WTC11 (cell line): ENCODE results near the gene CIAO2A. TPM values are rescaled to one million over a fixed set of nuclear protein-coding genes. Genes with fewer than 3 reads are reported as not detected.

ENCODE experiments used
- ATAC-seq: fragments of 200-7000 bp; cut with Tn5 transposase; 2 replicates; pipeline ENCODE4 v1.10.0; 2021; ENCODE audit warnings: mild to moderate bottlenecking, moderate library complexity
- CTCF ChIA-PET: fragments of 300-600 bp; sonication (Branson Sonifier 250); formaldehyde crosslinking; loops from one replicate; lab custom pipeline; 2021; ENCODE audit warnings: antibody characterized with exemption; lab: Charles Lee
- POLR2A ChIA-PET: fragments of 350-600 bp; sonication (Branson Sonifier 250); formaldehyde crosslinking; loops from one replicate; lab custom pipeline; 2021; ENCODE audit warnings: antibody characterized with exemption; lab: Charles Lee
- DNase-seq: peaks from one replicate; pipeline ENCODE4 v3.0.0; 2021; ENCODE audit warnings: low spot score
- H3K27ac Mint-ChIP-seq: 2 replicates; pipeline ENCODE4 v1.8.0; 2021; ENCODE audit warnings: mixed read lengths
- H3K27me3 Mint-ChIP-seq: 2 replicates; pipeline ENCODE4 v1.8.0; 2021; ENCODE audit warnings: low read depth, mild to moderate bottlenecking, moderate library complexity, mixed read lengths
- H3K36me3 Mint-ChIP-seq: 2 replicates; pipeline ENCODE4 v1.8.0; 2021; ENCODE audit warnings: mixed read lengths
- H3K4me1 Mint-ChIP-seq: 2 replicates; pipeline ENCODE4 v1.8.0; 2022; ENCODE audit warnings: mixed read lengths
- H3K4me3 Mint-ChIP-seq: 2 replicates; pipeline ENCODE4 v1.8.0; 2021; ENCODE audit warnings: mild to moderate bottlenecking, moderate library complexity, mixed read lengths
- H3K9me3 Mint-ChIP-seq: 2 replicates; pipeline ENCODE4 v1.8.0; 2021; ENCODE audit warnings: mixed read lengths
- ARID4B ChIP-seq: sonication (generic); formaldehyde crosslinking; IDR thresholded peaks from 2 replicates; pipeline ENCODE4 v1.8.0; 2023; ENCODE audit warnings: missing genetic modification reagents, mild to moderate bottlenecking, borderline replicate concordance
- CDX4 ChIP-seq: fragments of 250-450 bp; sonication (Bioruptor Pico); IDR thresholded peaks from 2 replicates; pipeline ENCODE4 v1.9.0; 2021; ENCODE audit warnings: moderate library complexity, mild to moderate bottlenecking, inconsistent platforms, borderline replicate concordance
- E2F1 ChIP-seq: sonication (generic); formaldehyde crosslinking; IDR thresholded peaks from 2 replicates; pipeline ENCODE4 v1.8.0; 2022; ENCODE audit warnings: mild to moderate bottlenecking, missing genetic modification reagents
- ESRRA ChIP-seq: sonication (generic); formaldehyde crosslinking; IDR thresholded peaks from 2 replicates; pipeline ENCODE4 v1.8.1; 2022; ENCODE audit warnings: mild to moderate bottlenecking, missing genetic modification reagents, borderline replicate concordance
- FOXP4 ChIP-seq: sonication (generic); formaldehyde crosslinking; IDR thresholded peaks from 2 replicates; pipeline ENCODE4 v1.8.0; 2022; ENCODE audit warnings: mild to moderate bottlenecking, missing genetic modification reagents
- GRHL2 ChIP-seq: fragments of 250-450 bp; sonication (Bioruptor Pico); IDR thresholded peaks from 2 replicates; pipeline ENCODE4 v1.8.0; 2022; ENCODE audit warnings: mild to moderate bottlenecking, moderate library complexity; ENCODE audit not compliant: insufficient replicate concordance, severe bottlenecking
- GTF2I ChIP-seq: fragments of 250-450 bp; sonication (Bioruptor Pico); conservative IDR thresholded peaks from 2 replicates; pipeline ENCODE4 v1.4.0; 2021; ENCODE audit warnings: mild to moderate bottlenecking
- HMGXB4 ChIP-seq: sonication (generic); formaldehyde crosslinking; IDR thresholded peaks from 2 replicates; pipeline ENCODE4 v1.8.1; 2023; ENCODE audit warnings: mild to moderate bottlenecking, moderate library complexity, missing genetic modification reagents
- JAZF1 ChIP-seq: fragments of 250-450 bp; sonication (Bioruptor Pico); IDR thresholded peaks from 2 replicates; pipeline ENCODE4 v1.9.0; 2021; ENCODE audit warnings: moderate library complexity, mild to moderate bottlenecking, inconsistent platforms
- JUN ChIP-seq: sonication (generic); formaldehyde crosslinking; IDR thresholded peaks from 2 replicates; pipeline ENCODE4 v1.8.0; 2023; ENCODE audit warnings: mild to moderate bottlenecking, missing genetic modification reagents
- NFE2L1 ChIP-seq: sonication (generic); formaldehyde crosslinking; IDR thresholded peaks from 2 replicates; pipeline ENCODE4 v1.8.1; 2023; ENCODE audit warnings: missing genetic modification reagents
- RELA ChIP-seq: sonication (generic); formaldehyde crosslinking; IDR thresholded peaks from 2 replicates; pipeline ENCODE4 v1.8.1; 2022; ENCODE audit warnings: missing genetic modification reagents, mild to moderate bottlenecking, borderline replicate concordance
- SP1 ChIP-seq: sonication (generic); formaldehyde crosslinking; conservative IDR thresholded peaks from 2 replicates; pipeline ENCODE4 v1.8.1; 2022; ENCODE audit warnings: missing genetic modification reagents
- TCF7 ChIP-seq: sonication (generic); formaldehyde crosslinking; IDR thresholded peaks from 2 replicates; pipeline ENCODE4 v1.8.0; 2022; ENCODE audit warnings: mild to moderate bottlenecking, low read depth, missing genetic modification reagents, moderate library complexity
- TP53 ChIP-seq: sonication (generic); formaldehyde crosslinking; IDR thresholded peaks from 2 replicates; pipeline ENCODE4 v1.8.1; 2023; ENCODE audit warnings: mild to moderate bottlenecking, missing genetic modification reagents
- ZNF138 ChIP-seq: sonication (generic); formaldehyde crosslinking; conservative IDR thresholded peaks from 2 replicates; pipeline ENCODE4 v1.8.1; 2022; ENCODE audit warnings: mild to moderate bottlenecking, moderate library complexity, missing genetic modification reagents
- ZNF232 ChIP-seq: sonication (generic); formaldehyde crosslinking; IDR thresholded peaks from 2 replicates; pipeline ENCODE4 v1.8.0; 2022; ENCODE audit warnings: mild to moderate bottlenecking, missing genetic modification reagents
- ZNF416 ChIP-seq: fragments of 250-450 bp; sonication (Bioruptor Pico); IDR thresholded peaks from 2 replicates; pipeline ENCODE4 v1.9.0; 2021; ENCODE audit warnings: mild to moderate bottlenecking, inconsistent platforms
- ZNF423 ChIP-seq: fragments of 250-450 bp; sonication (Bioruptor Pico); IDR thresholded peaks from 2 replicates; pipeline ENCODE4 v2.1.2; 2022; ENCODE audit warnings: mild to moderate bottlenecking, moderate library complexity
- ZNF512 ChIP-seq: sonication (generic); formaldehyde crosslinking; IDR thresholded peaks from 2 replicates; pipeline ENCODE4 v1.8.1; 2022; ENCODE audit warnings: missing genetic modification reagents, borderline replicate concordance
- total RNA-seq: library from RNA; stranded (reverse); gene quantifications from 3 replicates; pipeline ENCODE4 v1.2.3, GENCODE V29; 2021

Gene CIAO2A
- total RNA-seq, 1 experiment from 2014 or later, result 73.6 TPM

GRCh38 chr15:64046421-64047153 lies 47.1 kb downstream of the CIAO2A start, which contains the start of gene DAPK2 (continued):
- no peak for TF ChIP-seq ZNF138
- no peak for TF ChIP-seq ZNF416 (CRISPR knock-in tag)
- no peak for TF ChIP-seq E2F1
- TF ChIP-seq NFE2L1 (CRISPR knock-in tag), result no peak
- TF ChIP-seq CDX4 (CRISPR knock-in tag), result no peak
- no peak for TF ChIP-seq TCF7 (CRISPR knock-in tag)
- TF ChIP-seq ESRRA (CRISPR knock-in tag), result no peak
- no peak for TF ChIP-seq FOXP4
- TF ChIP-seq ZNF423 (CRISPR knock-in tag), result peak; percentile 95
- no peak for TF ChIP-seq GRHL2 (CRISPR knock-in tag)
- TF ChIP-seq ZNF232 (CRISPR knock-in tag), result no peak
- no peak for TF ChIP-seq JUN (CRISPR knock-in tag)
- no peak for TF ChIP-seq ZNF512 (CRISPR knock-in tag)
- TF ChIP-seq GTF2I, result no peak

- peak; percentile 46 for ATAC-seq
- ChIA-PET CTCF (interaction anchor here (0.5 to 3.0 kb wide), 37 partner anchors 7 to 449 kb away, joined by 3 to 57 read pairs (median 5); partner anchors contain the start of genes CIAO2A and FBXL22), POLR2A (interaction anchor here (1.1 to 1.7 kb wide), 2 partner anchors 9 to 186 kb away, joined by 3 read pairs; no protein-coding TSS in a partner anchor)
- Mint-ChIP-seq H3K36me3 (no peaks in the 10 kb centered on the region), H3K9me3 (no peaks in the 10 kb centered on the region), H3K27me3 (peaks cover 51% of the 10 kb centered on the region), H3K4me3 (peak overlapping the region; percentile 66), H3K27ac (no peak overlapping the region), H3K4me1 (peaks cover 7% of the 10 kb centered on the region)
- no peak for DNase-seq
- TF ChIP-seq JAZF1 (CRISPR knock-in tag) (no peak), TP53 (CRISPR knock-in tag) (no peak), ARID4B (CRISPR knock-in tag) (no peak), FOXP4 (no peak), RELA (CRISPR knock-in tag) (0 out of 2 replicates have a peak, but pooled peaks have one; percentile 27), HMGXB4 (CRISPR knock-in tag) (no peak), ZNF232 (CRISPR knock-in tag) (no peak), SP1 (CRISPR knock-in tag) (no peak; the same call in 1 of the 2 replicates)
Measured at GRCh38 chr15:64045774-64046420, 47.7 kb downstream of the CIAO2A start.
